Liver (tissue), 9 donors: Measurements from ENCODE around the gene ACYP2. TPM values are rescaled to one million over a fixed set of nuclear protein-coding genes. Genes with fewer than 3 reads are reported as not detected.
"Not testable (repeated sequence)": the region's sequence is repeated elsewhere in the genome, so short reads cannot be mapped to it uniquely, and the experiment has no call there.

Source experiments
- DNase-seq: peaks from one replicate; pipeline ENCODE4 v3.0.0-alpha.2; 2017; ENCODE audit warnings: low spot score
- H3K27ac ChIP-seq, 2 donors: one replicate each; pipeline ENCODE4 v1.7.0; 2013; ENCODE audit warnings: inconsistent platforms in 2 of 2, low read length in 2 of 2, control low read depth in 1 of 2, low read depth in 1 of 2, mild to moderate bottlenecking in 1 of 2
- H3K27me3 ChIP-seq, 4 donors: one replicate each; pipeline versions ENCODE4 v1.6.1 to v1.7.0; 2013; ENCODE audit warnings: low read length in 3 of 4, inconsistent platforms in 1 of 4, mild to moderate bottlenecking in 1 of 4, moderate library complexity in 1 of 4; ENCODE audit not compliant: control insufficient read depth in 4 of 4, insufficient read depth in 4 of 4
- H3K36me3 ChIP-seq, 4 donors: one replicate each; pipeline versions ENCODE4 v1.6.1 to v1.7.0; 2013; ENCODE audit warnings: low read length in 3 of 4, mild to moderate bottlenecking in 3 of 4, low read depth in 1 of 4, moderate library complexity in 1 of 4; ENCODE audit not compliant: control insufficient read depth in 4 of 4, insufficient read depth in 3 of 4
- H3K4me1 ChIP-seq, 4 donors: one replicate each; pipeline versions ENCODE4 v1.6.1 to v1.7.0; 2013; ENCODE audit warnings: low read length in 3 of 4, mild to moderate bottlenecking in 3 of 4, moderate library complexity in 1 of 4; ENCODE audit not compliant: control insufficient read depth in 4 of 4, insufficient read depth in 4 of 4
- H3K4me3 ChIP-seq, 3 donors: one replicate each; pipeline versions ENCODE4 v1.6.1 to v1.7.0; 2013; ENCODE audit warnings: low read length in 3 of 3, control low read depth in 1 of 3, low read depth in 1 of 3, mild to moderate bottlenecking in 1 of 3
- H3K9ac ChIP-seq, 2 donors: one replicate each; pipeline ENCODE4 v1.7.0; 2013; ENCODE audit warnings: low read length in 2 of 2, mild to moderate bottlenecking in 2 of 2, moderate library complexity in 2 of 2, control low read depth in 1 of 2, low read depth in 1 of 2
- H3K9me3 ChIP-seq, 4 donors: one replicate each; pipeline versions ENCODE4 v1.6.1 to v1.7.0; 2013; ENCODE audit warnings: low read length in 3 of 4; ENCODE audit not compliant: control insufficient read depth in 4 of 4
- ATF3 ChIP-seq: IDR thresholded peaks from 2 replicates; pipeline ENCODE4 v1.6.1; 2016; ENCODE audit warnings: antibody characterized with exemption
- CTCF ChIP-seq: fragments of 150-350 bp; IDR thresholded peaks from 2 replicates; pipeline ENCODE4 v1.5.1; 2017; ENCODE audit warnings: improper control_type of control experiment, low read depth, low read length; ENCODE audit not compliant: missing input control
- EGR1 ChIP-seq, 2 donors: IDR thresholded peaks; 2 replicates each; pipeline ENCODE4 v1.6.1; 2016 to 2018; ENCODE audit warnings: antibody characterized with exemption in 2 of 2, low read depth in 2 of 2
- FOXA1 ChIP-seq: IDR thresholded peaks from 2 replicates; pipeline ENCODE4 v1.6.1; 2016; ENCODE audit warnings: antibody characterized with exemption
- FOXA2 ChIP-seq: IDR thresholded peaks from 2 replicates; pipeline ENCODE4 v1.6.1; 2016; ENCODE audit warnings: antibody characterized with exemption
- GABPA ChIP-seq, 2 donors: IDR thresholded peaks in 1 of 2; conservative IDR thresholded peaks in 1 of 2; 2 replicates each; pipeline ENCODE4 v1.6.1; 2016; ENCODE audit warnings: antibody characterized with exemption in 2 of 2, mild to moderate bottlenecking in 1 of 2, moderate library complexity in 1 of 2
- HNF4G ChIP-seq: IDR thresholded peaks from 2 replicates; pipeline ENCODE4 v1.6.1; 2016; ENCODE audit warnings: antibody characterized with exemption
- JUND ChIP-seq, 2 donors: IDR thresholded peaks; 2 replicates each; pipeline ENCODE4 v1.6.1; 2016; ENCODE audit warnings: antibody characterized with exemption in 2 of 2
- NR2F2 ChIP-seq: IDR thresholded peaks from 2 replicates; pipeline ENCODE4 v1.6.1; 2016; ENCODE audit warnings: antibody characterized with exemption
- RAD21 ChIP-seq, 2 donors: IDR thresholded peaks; 2 replicates each; pipeline ENCODE4 v1.6.1; 2016; ENCODE audit warnings: antibody characterized with exemption in 2 of 2, mild to moderate bottlenecking in 2 of 2
- SP1 ChIP-seq: IDR thresholded peaks from 2 replicates; pipeline ENCODE4 v1.6.1; 2018; ENCODE audit warnings: antibody characterized with exemption, mild to moderate bottlenecking
- TAF1 ChIP-seq: conservative IDR thresholded peaks from 2 replicates; pipeline ENCODE4 v1.6.1; 2016; ENCODE audit warnings: antibody characterized with exemption, mild to moderate bottlenecking
- WGBS: extraction: QIAGEN DNeasy Blood & Tissue Kit; methylation state at CpG from one replicate; pipeline ENCODE4 v1.1.7; 2013; 5-methylcytosine and 5-hydroxymethylcytosine counted together
- polyA plus RNA-seq, 2 donors: library from polyadenylated mRNA; stranded (reverse) in 1 of 2; unstranded in 1 of 2; fragments of 200-250 nt in 1 of 2; fragments of >200 nt in 1 of 2; fragmentation: Nextera tagmentation in 1 of 2; extraction: Ambion mirVana in 1 of 2; gene quantifications; one replicate each; pipeline versions ENCODE4 v1.2.1 to v1.2.3, GENCODE V29; 2013 to 2015
- total RNA-seq, 2 donors: library from RNA; depleted of rRNA; stranded (reverse); fragments of >200 nt; gene quantifications; one replicate each; pipeline ENCODE4 v1.2.3, GENCODE V29; 2014
- TF ChIP-seq, protein P1 (sequence below): IDR thresholded peaks from 2 replicates; pipeline ENCODE4 v1.6.1; 2016; ENCODE audit warnings: antibody characterized with exemption, mild to moderate bottlenecking
- TF ChIP-seq, protein P2 (sequence below): IDR thresholded peaks from 2 replicates; pipeline ENCODE4 v1.6.1; 2016; ENCODE audit warnings: antibody characterized with exemption
- donor health status: healthy.
- donor health status: healthy.
- donor health status: healthy.
- donor health status: healthy.
- donor health status: healthy.

Gene ACYP2
- total and polyA plus RNA-seq, 4 donors, result 13.1 to 44.3 (median 15.4) TPM

DNA sequence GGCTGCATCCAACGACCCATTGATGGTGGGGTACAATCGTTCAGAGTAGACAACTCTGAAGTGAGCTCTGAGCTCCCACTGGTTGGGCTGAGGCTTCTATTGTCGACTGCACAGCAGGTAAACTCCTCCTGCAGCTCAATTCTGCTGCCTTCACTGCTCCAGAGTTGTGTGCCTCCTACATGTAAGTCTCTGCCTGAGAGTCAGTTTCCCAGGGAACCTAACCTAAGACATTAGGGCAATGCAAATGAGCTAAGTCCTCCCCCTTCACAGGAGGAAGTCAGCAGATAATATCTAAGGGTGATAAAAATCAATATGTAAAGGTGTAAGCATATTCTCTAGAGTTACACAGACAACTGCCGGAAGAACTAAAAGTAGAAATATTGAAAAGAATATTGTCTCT is 22.5 kb upstream of the ACYP2 start:
- H3K9ac ChIP-seq, result no peak overlapping the region
- no peaks in the 10 kb centered on the region for H3K9me3 ChIP-seq
- H3K36me3 ChIP-seq, result no peaks in the 10 kb centered on the region
- no peaks in the 10 kb centered on the region for H3K4me1 ChIP-seq
- no peak for DNase-seq
- TF ChIP-seq, protein P1, sequence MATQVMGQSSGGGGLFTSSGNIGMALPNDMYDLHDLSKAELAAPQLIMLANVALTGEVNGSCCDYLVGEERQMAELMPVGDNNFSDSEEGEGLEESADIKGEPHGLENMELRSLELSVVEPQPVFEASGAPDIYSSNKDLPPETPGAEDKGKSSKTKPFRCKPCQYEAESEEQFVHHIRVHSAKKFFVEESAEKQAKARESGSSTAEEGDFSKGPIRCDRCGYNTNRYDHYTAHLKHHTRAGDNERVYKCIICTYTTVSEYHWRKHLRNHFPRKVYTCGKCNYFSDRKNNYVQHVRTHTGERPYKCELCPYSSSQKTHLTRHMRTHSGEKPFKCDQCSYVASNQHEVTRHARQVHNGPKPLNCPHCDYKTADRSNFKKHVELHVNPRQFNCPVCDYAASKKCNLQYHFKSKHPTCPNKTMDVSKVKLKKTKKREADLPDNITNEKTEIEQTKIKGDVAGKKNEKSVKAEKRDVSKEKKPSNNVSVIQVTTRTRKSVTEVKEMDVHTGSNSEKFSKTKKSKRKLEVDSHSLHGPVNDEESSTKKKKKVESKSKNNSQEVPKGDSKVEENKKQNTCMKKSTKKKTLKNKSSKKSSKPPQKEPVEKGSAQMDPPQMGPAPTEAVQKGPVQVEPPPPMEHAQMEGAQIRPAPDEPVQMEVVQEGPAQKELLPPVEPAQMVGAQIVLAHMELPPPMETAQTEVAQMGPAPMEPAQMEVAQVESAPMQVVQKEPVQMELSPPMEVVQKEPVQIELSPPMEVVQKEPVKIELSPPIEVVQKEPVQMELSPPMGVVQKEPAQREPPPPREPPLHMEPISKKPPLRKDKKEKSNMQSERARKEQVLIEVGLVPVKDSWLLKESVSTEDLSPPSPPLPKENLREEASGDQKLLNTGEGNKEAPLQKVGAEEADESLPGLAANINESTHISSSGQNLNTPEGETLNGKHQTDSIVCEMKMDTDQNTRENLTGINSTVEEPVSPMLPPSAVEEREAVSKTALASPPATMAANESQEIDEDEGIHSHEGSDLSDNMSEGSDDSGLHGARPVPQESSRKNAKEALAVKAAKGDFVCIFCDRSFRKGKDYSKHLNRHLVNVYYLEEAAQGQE, result no peak
- no peak for TF ChIP-seq GABPA (IDR thresholded peaks at IDR 0.05 in 1 of 2, conservative IDR thresholded peaks at IDR 0.05 in 1 of 2)
- TF ChIP-seq ATF3, result no peak
- no peak for TF ChIP-seq TAF1
- TF ChIP-seq, protein P2, sequence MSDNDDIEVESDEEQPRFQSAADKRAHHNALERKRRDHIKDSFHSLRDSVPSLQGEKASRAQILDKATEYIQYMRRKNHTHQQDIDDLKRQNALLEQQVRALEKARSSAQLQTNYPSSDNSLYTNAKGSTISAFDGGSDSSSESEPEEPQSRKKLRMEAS, result no peak
- no peak for TF ChIP-seq SP1
- TF ChIP-seq NR2F2, result no peak
- no peak for TF ChIP-seq JUND (IDR thresholded peaks at IDR 0.05)
- no peak for TF ChIP-seq EGR1 (IDR thresholded peaks at IDR 0.05; ENCODE audit: low read depth in 2 of 2)
- no peak for TF ChIP-seq RAD21 (IDR thresholded peaks at IDR 0.05)
- no peak overlapping the region for H3K4me3 ChIP-seq
- no peaks in the 10 kb centered on the region for H3K27me3 ChIP-seq
- 64% methylated on average over 4 of the region's 4 CpGs for WGBS
- no peak overlapping the region for H3K27ac ChIP-seq

DNA sequence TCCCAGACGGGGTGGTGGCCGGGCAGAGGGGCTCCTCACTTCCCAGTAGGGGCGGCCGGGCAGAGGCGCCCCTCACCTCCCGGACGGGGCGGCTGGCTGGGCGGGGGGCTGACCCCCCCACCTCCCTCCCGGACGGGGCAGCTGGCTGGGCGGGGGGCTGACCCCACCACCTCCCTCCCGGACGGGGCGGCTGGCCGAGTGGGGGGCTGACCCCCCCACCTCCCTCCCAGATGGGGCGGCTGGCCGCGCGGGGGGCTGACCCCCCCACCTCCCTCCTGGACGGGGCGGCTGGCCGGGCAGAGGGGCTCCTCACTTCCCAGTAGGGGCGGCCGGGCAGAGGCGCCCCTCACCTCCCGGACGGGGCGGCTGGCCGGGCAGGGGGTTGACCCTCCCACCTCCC is 20.0 kb upstream of the ACYP2 start:
- 95% methylated on average over 28 of the region's 30 CpGs for WGBS
- H3K4me1 ChIP-seq, H3K9ac ChIP-seq, DNase-seq, H3K4me3 ChIP-seq, H3K27me3 ChIP-seq, H3K27ac ChIP-seq, H3K36me3 ChIP-seq, H3K9me3 ChIP-seq: not testable (repeated sequence)

- H3K4me1 ChIP-seq, result not testable (repeated sequence)
Observed at GRCh38 chr2:54096141-54096540, 19.3 kb upstream of the ACYP2 start.

DNA sequence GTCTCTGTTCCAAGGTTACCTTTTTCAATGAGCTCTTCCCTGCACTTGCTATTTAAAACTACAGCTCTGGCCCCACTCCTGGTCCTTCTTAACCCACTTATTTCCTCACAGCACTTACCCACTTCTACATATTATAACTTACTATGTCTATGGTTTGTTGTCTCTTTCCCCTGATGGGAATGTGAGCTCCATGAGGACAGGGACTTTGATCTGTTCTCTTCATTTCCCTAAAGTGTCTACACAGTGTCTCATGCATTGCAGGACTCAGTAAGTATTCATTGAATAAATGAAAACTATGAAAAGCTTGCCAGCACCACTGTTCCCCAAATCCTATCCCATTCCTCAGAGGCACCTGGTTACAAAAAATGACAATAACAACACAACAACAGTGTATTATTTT is 18.3 kb upstream of the ACYP2 start:
- Histone ChIP-seq H3K9ac (no peak overlapping the region), H3K4me3 (no peak overlapping the region), H3K9me3 (no peaks in the 10 kb centered on the region), H3K27ac (no peak overlapping the region), H3K27me3 (no peaks in the 10 kb centered on the region), H3K4me1 (no peaks in the 10 kb centered on the region), H3K36me3 (no peaks in the 10 kb centered on the region)
- DNase-seq, result no peak
- TF ChIP-seq, protein P1, result no peak
- TF ChIP-seq FOXA1 (no peak), CTCF (no peak), FOXA2 (no peak), SP1 (no peak), HNF4G (no peak)

More at GRCh38 chr2:54096141-54096540, 19.3 kb upstream of the ACYP2 start:
- not testable (repeated sequence) for H3K4me3 ChIP-seq, H3K36me3 ChIP-seq, H3K9me3 ChIP-seq, H3K27ac ChIP-seq, DNase-seq, H3K27me3 ChIP-seq, H3K9ac ChIP-seq
- WGBS, result 98% methylated on average over 22 of the region's 26 CpGs
